Measurements from ENCODE around the gene TIPRL.
"Not testable (repeated sequence)": the region's sequence is repeated elsewhere in the genome, so short reads cannot be mapped to it uniquely, and the experiment has no call there.

TIPRL gene

GRCh38 chr1:168178638-168179437 lies at the start of gene TIPRL:
Gene TIPRL (plus strand): TSS chr1:168178962. CDS start chr1:168179078, 116 bp downstream.
- peak; percentile 97 for DNase-seq (ENCODE audit: low read depth)

- DNase-seq (ENCODE audit: low read depth), result no peak
Observed at GRCh38 chr1:168129933-168130332, 48.8 kb upstream of the TIPRL start.

- DNase-seq (ENCODE audit: low read depth), result no peak
Observed at GRCh38 chr1:168134132-168134531, 44.6 kb upstream of the TIPRL start.

- DNase-seq (ENCODE audit: low read depth), result no peak
Observed at GRCh38 chr1:168134642-168135041, 44.1 kb upstream of the TIPRL start.

- no peak for DNase-seq (ENCODE audit: low read depth)
Observed at GRCh38 chr1:168135116-168135920, 43.4 kb upstream of the TIPRL start.

GRCh38 chr1:168135921-168136708 lies 42.6 kb upstream of the TIPRL start:
- DNase-seq (ENCODE audit: low read depth), result no peak

GRCh38 chr1:168136709-168137514 lies 41.9 kb upstream of the TIPRL start, which contains the start of gene GPR161:
Gene GPR161 (minus strand): TSS chr1:168136930. CDS start chr1:168104850, 32,080 bp downstream.
- no peak for DNase-seq (ENCODE audit: low read depth)

GRCh38 chr1:168137515-168137821 lies 41.3 kb upstream of the TIPRL start:
- DNase-seq (ENCODE audit: low read depth), result no peak

GRCh38 chr1:168138134-168138533 lies 40.6 kb upstream of the TIPRL start:
- no peak for DNase-seq (ENCODE audit: low read depth)

- DNase-seq (ENCODE audit: low read depth), result no peak
Observed at GRCh38 chr1:168139070-168139469, 39.7 kb upstream of the TIPRL start.

- DNase-seq (ENCODE audit: low read depth), result no peak
Observed at GRCh38 chr1:168141871-168142385, 36.8 kb upstream of the TIPRL start.

- no peak for DNase-seq (ENCODE audit: low read depth)
Observed at GRCh38 chr1:168145184-168146159, 33.3 kb upstream of the TIPRL start.

- no peak for DNase-seq (ENCODE audit: low read depth)
Observed at GRCh38 chr1:168146160-168146539, 32.6 kb upstream of the TIPRL start.

GRCh38 chr1:168146626-168147025 lies 32.1 kb upstream of the TIPRL start:
- DNase-seq (ENCODE audit: low read depth), result no peak

GRCh38 chr1:168148916-168149315 lies 29.8 kb upstream of the TIPRL start:
- no peak for DNase-seq (ENCODE audit: low read depth)

- DNase-seq (ENCODE audit: low read depth), result no peak
Observed at GRCh38 chr1:168150283-168150682, 28.5 kb upstream of the TIPRL start.

GRCh38 chr1:168151935-168152334 lies 26.8 kb upstream of the TIPRL start:
- DNase-seq (ENCODE audit: low read depth), result no peak

- not testable (repeated sequence) for DNase-seq (ENCODE audit: low read depth)
Observed at GRCh38 chr1:168154707-168155106, 24.1 kb upstream of the TIPRL start.

GRCh38 chr1:168155910-168156309 lies 22.9 kb upstream of the TIPRL start:
- DNase-seq (ENCODE audit: low read depth), result no peak

GRCh38 chr1:168157638-168158037 lies 21.1 kb upstream of the TIPRL start:
- DNase-seq (ENCODE audit: low read depth), result no peak

Measured in GM04503 (cell line).